Endothelial cell (in vitro differentiated cells): ENCODE data around the gene ABCF3. TPM values are rescaled to one million over a fixed set of nuclear protein-coding genes. Genes with fewer than 3 reads are reported as not detected.
A peak's percentile ranks its signal among the peaks of the same experiment; 100 is the strongest.

Experiments
- DNase-seq: peaks from one replicate; pipeline ENCODE4 v3.0.0; 2021; ENCODE audit warnings: low spot score
- H3K27ac Mint-ChIP-seq: one replicate; pipeline ENCODE4 v1.8.0; 2021; ENCODE audit warnings: mixed read lengths, inconsistent platforms; ENCODE audit not compliant: unreplicated experiment
- H3K27me3 Mint-ChIP-seq: one replicate; pipeline ENCODE4 v1.8.0; 2021; ENCODE audit warnings: mild to moderate bottlenecking, moderate library complexity, mixed read lengths, inconsistent platforms; ENCODE audit not compliant: unreplicated experiment
- H3K36me3 Mint-ChIP-seq: one replicate; pipeline ENCODE4 v1.8.0; 2021; ENCODE audit warnings: mild to moderate bottlenecking, low read depth, mixed read lengths, inconsistent platforms; ENCODE audit not compliant: unreplicated experiment
- H3K4me1 Mint-ChIP-seq: one replicate; pipeline ENCODE4 v1.8.0; 2021; ENCODE audit warnings: mild to moderate bottlenecking, mixed read lengths, inconsistent platforms; ENCODE audit not compliant: unreplicated experiment
- H3K4me3 Mint-ChIP-seq: one replicate; pipeline ENCODE4 v1.8.0; 2021; ENCODE audit warnings: mild to moderate bottlenecking, mixed read lengths, inconsistent platforms; ENCODE audit not compliant: unreplicated experiment
- H3K9me3 Mint-ChIP-seq: one replicate; pipeline ENCODE4 v1.8.0; 2021; ENCODE audit warnings: mixed read lengths, inconsistent platforms; ENCODE audit not compliant: unreplicated experiment
- CTCF ChIP-seq: fragments of 200-600 bp; sonication (generic); IDR thresholded peaks from one replicate; pipeline ENCODE4 v1.5.0; 2021; ENCODE audit warnings: antibody characterized with exemption; ENCODE audit not compliant: unreplicated experiment
- total RNA-seq: library from RNA; stranded (reverse); fragmentation: NEBNext Ultra II Directional; extraction: Animal tissue kit (Norgen Biotek cat#: 25700); gene quantifications from one replicate; pipeline ENCODE4 v1.2.1, GENCODE V29; 2021; ENCODE audit not compliant: unreplicated experiment

ABCF3 gene
- total RNA-seq, 1 donor from 2014 or later = 68.1 TPM

GRCh38 chr3:184175506-184175905 lies 10.5 kb upstream of the ABCF3 start:
- peaks cover 19% of the 10 kb centered on the region for H3K27me3 Mint-ChIP-seq
- no peak for TF ChIP-seq CTCF
- peaks cover 35% of the 10 kb centered on the region for H3K4me1 Mint-ChIP-seq
- no peaks in the 10 kb centered on the region for H3K9me3 Mint-ChIP-seq
- no peak for DNase-seq
- peak overlapping the region; percentile 99 for H3K4me3 Mint-ChIP-seq
- H3K27ac Mint-ChIP-seq = peak overlapping the region; percentile 92
- H3K36me3 Mint-ChIP-seq = peaks cover 51% of the 10 kb centered on the region

- H3K9me3 Mint-ChIP-seq = no peaks in the 10 kb centered on the region
- peaks cover 18% of the 10 kb centered on the region for H3K27me3 Mint-ChIP-seq
- peak overlapping the region; percentile 92 for H3K27ac Mint-ChIP-seq
- no peak for DNase-seq
- no peak for TF ChIP-seq CTCF
- H3K4me3 Mint-ChIP-seq = peak overlapping the region; percentile 99
- H3K36me3 Mint-ChIP-seq = peaks cover 52% of the 10 kb centered on the region
- peaks cover 37% of the 10 kb centered on the region for H3K4me1 Mint-ChIP-seq
Observed at GRCh38 chr3:184175981-184176376, 10.0 kb upstream of the ABCF3 start.

DNA sequence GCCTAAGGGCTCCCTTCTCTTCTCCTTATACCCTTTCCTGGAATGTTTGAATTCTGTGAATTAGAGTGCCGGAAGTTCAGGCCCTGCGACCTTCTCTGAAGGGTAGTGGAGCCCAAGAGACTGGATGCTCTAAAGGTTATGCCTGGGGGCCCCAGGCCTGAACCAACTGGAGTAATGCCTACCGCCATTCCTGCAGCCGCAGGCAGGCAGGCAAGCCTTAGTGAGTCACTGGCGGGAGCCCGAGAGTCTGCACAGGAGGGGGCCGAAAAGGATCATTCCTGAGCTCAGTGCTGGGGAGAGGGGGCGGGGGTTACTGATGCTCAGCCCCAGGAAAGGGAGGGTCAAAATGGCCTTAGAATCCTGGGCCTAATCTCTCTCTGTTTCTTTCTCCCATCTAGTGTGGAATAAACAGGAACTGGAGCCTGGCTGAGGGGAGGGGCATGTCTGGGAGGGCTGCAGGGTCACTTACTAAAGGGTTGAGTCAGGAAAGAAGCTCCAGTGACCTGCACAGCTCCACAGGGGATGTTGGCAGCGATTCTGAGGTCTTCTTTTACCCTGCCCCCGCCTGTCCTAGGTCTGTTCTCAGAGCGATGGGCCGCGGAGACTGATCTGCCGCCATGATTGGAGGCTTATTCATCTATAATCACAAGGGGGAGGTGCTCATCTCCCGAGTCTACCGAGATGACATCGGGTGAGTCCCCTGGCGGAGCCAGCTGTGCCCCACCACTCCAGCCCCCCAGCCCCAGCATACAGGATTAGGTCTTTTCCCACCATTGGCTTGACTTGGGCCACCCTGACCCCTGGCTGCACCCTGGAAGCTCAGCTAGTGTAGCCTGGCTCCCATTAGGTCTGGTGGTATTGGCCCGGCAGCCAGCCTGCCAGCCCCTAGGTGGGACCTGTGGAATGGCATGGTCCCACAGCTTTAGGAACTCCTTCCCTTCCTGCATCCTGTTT lies 9.3 kb upstream of the ABCF3 start:
- peaks cover 50% of the 10 kb centered on the region for H3K36me3 Mint-ChIP-seq

DNA sequence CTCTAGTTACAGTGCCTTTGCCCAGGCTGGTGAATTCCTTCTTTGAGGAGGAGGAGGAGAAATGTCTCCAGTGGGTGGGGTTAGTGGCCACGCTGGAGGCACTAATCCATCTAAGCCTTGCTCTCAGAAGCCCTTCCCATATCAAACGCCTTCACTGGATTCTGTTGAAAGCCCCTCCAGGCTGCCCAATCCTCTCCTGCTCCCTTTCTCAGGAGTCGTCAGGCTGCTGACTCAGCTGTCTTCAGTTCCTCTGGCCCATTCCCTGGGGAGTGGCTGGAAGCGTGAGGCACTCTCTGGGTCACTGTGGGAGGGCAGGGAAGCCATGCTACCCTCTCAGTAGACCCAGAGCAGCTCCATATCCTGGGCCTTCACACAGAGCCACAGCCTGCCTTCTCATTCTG lies 8.7 kb upstream of the ABCF3 start:
- no peak for TF ChIP-seq CTCF
- H3K9me3 Mint-ChIP-seq = no peaks in the 10 kb centered on the region
- peaks cover 11% of the 10 kb centered on the region for H3K27me3 Mint-ChIP-seq
- H3K36me3 Mint-ChIP-seq = peaks cover 46% of the 10 kb centered on the region
- peak overlapping the region; percentile 92 for H3K27ac Mint-ChIP-seq
- DNase-seq = no peak
- peaks cover 38% of the 10 kb centered on the region for H3K4me1 Mint-ChIP-seq
- H3K4me3 Mint-ChIP-seq = peak overlapping the region; percentile 99

More for the DNA sequence above, 9.3 kb upstream of the ABCF3 start:
- Mint-ChIP-seq H3K27ac (peak overlapping the region; percentile 92), H3K27me3 (peaks cover 18% of the 10 kb centered on the region), H3K4me3 (peak overlapping the region; percentile 99), H3K9me3 (no peaks in the 10 kb centered on the region), H3K4me1 (peaks cover 38% of the 10 kb centered on the region)
- DNase-seq = peak; percentile 71
- TF ChIP-seq CTCF = no peak

- no peak for DNase-seq
- Mint-ChIP-seq H3K4me3 (peak overlapping the region; percentile 99), H3K27ac (no peak overlapping the region), H3K9me3 (no peaks in the 10 kb centered on the region), H3K36me3 (peaks cover 48% of the 10 kb centered on the region), H3K27me3 (peaks cover 11% of the 10 kb centered on the region), H3K4me1 (peaks cover 38% of the 10 kb centered on the region)
- TF ChIP-seq CTCF = no peak
Observed at GRCh38 chr3:184177767-184178306, 8.2 kb upstream of the ABCF3 start.
